HG03432 (cell line): Measurements from ENCODE around the gene CLK1.

Experiments used
- ATAC-seq: cut with Tn5 transposase; IDR thresholded peaks from one replicate; pipeline ENCODE4 v1.9.1; 2021; ENCODE audit warnings: mild to moderate bottlenecking, moderate library complexity; ENCODE audit not compliant: unreplicated experiment

The CLK1 gene

GRCh38 chr2:200811333-200812121 is 52.9 kb downstream of the CLK1 start, which contains the start of gene BZW1:
TSS of gene BZW1 (plus strand) at chr2:200811910. CDS start at chr2:200813218, 1,308 bp downstream.
- peak; percentile 81 for ATAC-seq

GRCh38 chr2:200810998-200811332 is 53.5 kb downstream of the CLK1 start:
- ATAC-seq: no peak

GRCh38 chr2:200810252-200810997 is 54.0 kb downstream of the CLK1 start:
- no peak for ATAC-seq

- ATAC-seq: no peak
These were observed 54.8 kb downstream of the CLK1 start for GRCh38 chr2:200809506-200810251.
